Measurements from ENCODE around the gene FAM167B.

The FAM167B gene

DNA sequence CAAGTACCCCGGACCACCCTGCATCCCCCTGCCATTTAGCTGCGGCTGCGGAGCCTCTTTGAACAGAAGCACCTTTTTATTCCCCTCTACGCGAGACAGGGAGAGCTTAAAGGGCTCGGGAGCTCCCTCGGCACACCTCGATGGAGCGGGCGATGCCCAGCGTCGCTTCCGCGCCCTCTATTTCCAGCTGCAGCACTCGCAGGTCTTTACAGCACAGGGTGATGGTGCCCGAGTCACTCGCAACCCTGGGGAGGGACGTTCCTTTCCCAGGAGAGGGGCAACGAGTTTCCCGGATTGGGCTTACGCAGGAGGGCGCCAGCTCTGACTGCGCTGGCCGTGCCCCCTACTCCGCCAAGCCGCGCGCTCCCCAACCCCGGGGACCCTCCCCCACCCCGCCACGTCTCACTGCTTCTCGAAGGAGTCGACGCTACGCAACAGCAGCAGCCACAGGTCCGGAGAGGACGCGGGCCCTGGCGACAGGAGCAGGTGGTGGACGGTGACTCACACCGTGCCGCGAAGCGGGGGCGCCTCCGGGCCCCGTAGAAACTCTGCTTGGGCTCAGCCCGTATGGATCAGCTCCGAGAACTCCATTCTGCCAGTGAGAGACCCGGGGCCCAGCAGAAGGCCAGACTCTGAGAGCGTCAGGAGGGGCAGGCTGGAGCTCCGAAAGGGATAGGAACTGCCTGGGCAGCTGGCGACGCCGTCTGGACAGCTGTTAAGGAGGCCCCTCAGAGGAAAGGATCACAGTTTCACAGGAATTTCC is 5.8 kb upstream of the FAM167B start:
- peak overlapping the region; percentile 91 for H2BK5ac ChIP-seq (ENCODE audit: low read length)
- H2BK120ac ChIP-seq (ENCODE audit: low read depth, low read length): peak overlapping the region; percentile 91
- no peak overlapping the region for H2BK12ac ChIP-seq (ENCODE audit: low read length)
- H3K9me3 ChIP-seq (replicated peaks in 1 of 2; ENCODE audit: control insufficient read depth in 2 of 2, insufficient read depth in 1 of 2, low read depth in 1 of 2, low read length in 2 of 2): no peaks in the 10 kb centered on the region
- peaks cover 3% of the 10 kb centered on the region for H3K79me1 ChIP-seq (ENCODE audit: low read depth, low read length)
- peak overlapping the region; percentile 99 for H3K4me2 ChIP-seq (ENCODE audit: insufficient read depth, low read length, poor library complexity, severe bottlenecking)
- H3K4ac ChIP-seq (ENCODE audit: low read length): peak overlapping the region; percentile 37
- H3K27ac ChIP-seq (replicated peaks; ENCODE audit: low read length): peak overlapping the region; percentile 96
- H3K4me3 ChIP-seq (ENCODE audit: low read length in 2 of 2): peak overlapping the region; percentile 46 to 95
- peaks cover 0 to under 1% of the 10 kb centered on the region in 2 donors for H3K36me3 ChIP-seq (replicated peaks in 1 of 2; ENCODE audit: control insufficient read depth in 2 of 2, insufficient read depth in 2 of 2, low read length in 2 of 2)
- peak overlapping the region; percentile 99 for H3K18ac ChIP-seq (ENCODE audit: low read length)
- H4K8ac ChIP-seq (ENCODE audit: low read depth, low read length): peak overlapping the region; percentile 70
- DNase-seq (ENCODE audit: low spot score): peak; percentile 61
- H4K91ac ChIP-seq (ENCODE audit: low read depth, low read length, poor library complexity): peak overlapping the region; percentile 79
- H3K4me1 ChIP-seq (ENCODE audit: control insufficient read depth in 2 of 2, insufficient read depth in 1 of 2, low read depth in 1 of 2, low read length in 2 of 2): peaks cover 3 to 7% of the 10 kb centered on the region in 2 donors
- H2BK15ac ChIP-seq (ENCODE audit: low read length): peak overlapping the region; percentile 99
- peak overlapping the region; percentile 97 for H3K14ac ChIP-seq (ENCODE audit: low read length)
- peak overlapping the region; percentile 85 for H2AK5ac ChIP-seq (ENCODE audit: low read depth, low read length)
- H2AFZ ChIP-seq (ENCODE audit: low read length): peak overlapping the region; percentile 95
- H3K23ac ChIP-seq (ENCODE audit: low read depth, low read length, poor library complexity): peak overlapping the region; percentile 73
- no peaks in the 10 kb centered on the region for H3K27me3 ChIP-seq (ENCODE audit: control insufficient read depth in 3 of 3, insufficient read depth in 3 of 3, low read depth in 1 of 3, low read length in 3 of 3)
- peak overlapping the region; percentile 90 for H3K9ac ChIP-seq (ENCODE audit: low read depth, low read length, poor library complexity)
- WGBS, 2 donors (ENCODE audit: extremely low coverage in 2 of 2, insufficient read length in 2 of 2, insufficient replicate concordance in 1 of 2): no CpG with 5 or more reads among the region's 55 CpGs

DNA sequence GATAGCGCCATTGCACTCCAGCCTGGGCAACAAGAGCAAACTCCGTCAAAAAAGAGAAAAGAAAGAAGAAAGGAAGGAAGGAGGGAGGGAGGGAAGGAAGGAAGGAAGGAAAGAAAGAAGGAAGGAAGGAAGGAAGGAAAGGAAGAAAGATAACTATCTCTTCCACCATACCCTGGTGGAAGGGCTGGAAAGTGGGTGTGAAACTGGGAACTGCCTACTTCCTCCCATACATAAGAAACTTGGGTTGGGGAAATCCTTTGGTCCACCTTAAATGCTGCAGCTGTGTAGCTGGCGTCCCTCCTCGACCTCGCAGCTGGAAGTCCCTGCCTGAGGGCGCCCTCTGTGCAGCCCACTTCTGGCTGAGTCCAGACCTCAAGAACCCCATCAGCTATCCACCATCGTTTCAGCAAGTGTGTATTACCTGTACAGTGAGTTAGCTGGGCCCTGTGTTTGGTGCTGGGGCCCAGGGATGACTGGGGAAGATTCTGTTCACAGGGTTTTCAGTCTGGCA is 4.6 kb upstream of the FAM167B start:
- Histone ChIP-seq H3K4ac (ENCODE audit: low read length) (no peak overlapping the region), H3K27ac (replicated peaks; ENCODE audit: low read length) (no peak overlapping the region), H3K27me3 (ENCODE audit: control insufficient read depth in 3 of 3, insufficient read depth in 3 of 3, low read depth in 1 of 3, low read length in 3 of 3) (no peaks in the 10 kb centered on the region), H3K4me3 (ENCODE audit: low read length in 2 of 2) (no peak overlapping the region), H2AK5ac (ENCODE audit: low read depth, low read length) (peak overlapping the region; percentile 8), H3K4me1 (ENCODE audit: control insufficient read depth in 2 of 2, insufficient read depth in 1 of 2, low read depth in 1 of 2, low read length in 2 of 2) (peaks cover 3 to 7% of the 10 kb centered on the region in 2 donors), H3K4me2 (ENCODE audit: insufficient read depth, low read length, poor library complexity, severe bottlenecking) (peak overlapping the region; percentile 37), H2BK12ac (ENCODE audit: low read length) (no peak overlapping the region), H3K23ac (ENCODE audit: low read depth, low read length, poor library complexity) (no peak overlapping the region), H4K91ac (ENCODE audit: low read depth, low read length, poor library complexity) (no peak overlapping the region), H3K79me1 (ENCODE audit: low read depth, low read length) (peaks cover 3% of the 10 kb centered on the region), H3K18ac (ENCODE audit: low read length) (no peak overlapping the region), H4K8ac (ENCODE audit: low read depth, low read length) (no peak overlapping the region), H2AFZ (ENCODE audit: low read length) (peak overlapping the region; percentile 93), H3K9me3 (replicated peaks in 1 of 2; ENCODE audit: control insufficient read depth in 2 of 2, insufficient read depth in 1 of 2, low read depth in 1 of 2, low read length in 2 of 2) (no peaks in the 10 kb centered on the region), H2BK15ac (ENCODE audit: low read length) (no peak overlapping the region), H2BK120ac (ENCODE audit: low read depth, low read length) (no peak overlapping the region), H3K9ac (ENCODE audit: low read depth, low read length, poor library complexity) (no peak overlapping the region), H3K36me3 (replicated peaks in 1 of 2; ENCODE audit: control insufficient read depth in 2 of 2, insufficient read depth in 2 of 2, low read length in 2 of 2) (no peaks in the 10 kb centered on the region), H3K14ac (ENCODE audit: low read length) (no peak overlapping the region), H2BK5ac (ENCODE audit: low read length) (no peak overlapping the region)
- WGBS, 2 donors (ENCODE audit: extremely low coverage in 2 of 2, insufficient read length in 2 of 2, insufficient replicate concordance in 1 of 2): no CpG with 5 or more reads among the region's 7 CpGs
- DNase-seq (ENCODE audit: low spot score): no peak

DNA sequence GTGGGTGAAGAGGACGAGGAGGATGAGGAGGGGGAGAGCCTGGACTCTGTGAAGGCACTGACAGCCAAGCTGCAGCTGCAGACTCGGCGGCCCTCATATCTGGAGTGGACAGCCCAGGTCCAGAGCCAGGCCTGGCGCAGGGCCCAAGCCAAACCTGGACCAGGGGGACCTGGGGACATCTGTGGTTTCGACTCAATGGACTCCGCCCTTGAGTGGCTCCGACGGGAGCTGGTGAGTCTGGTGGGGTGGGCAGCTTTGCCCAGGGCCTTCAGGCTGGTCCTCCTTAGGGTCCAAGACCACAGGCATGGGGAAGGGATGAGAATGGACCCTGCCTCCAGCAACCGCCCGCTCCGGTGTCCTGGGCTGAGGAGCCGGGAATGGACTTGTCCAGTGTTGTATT is 430 bp downstream of the FAM167B start:
- Histone ChIP-seq H3K9ac (ENCODE audit: low read depth, low read length, poor library complexity) (no peak overlapping the region), H3K14ac (ENCODE audit: low read length) (no peak overlapping the region), H3K4me2 (ENCODE audit: insufficient read depth, low read length, poor library complexity, severe bottlenecking) (no peak overlapping the region), H3K27ac (replicated peaks; ENCODE audit: low read length) (no peak overlapping the region), H3K27me3 (ENCODE audit: control insufficient read depth in 3 of 3, insufficient read depth in 3 of 3, low read depth in 1 of 3, low read length in 3 of 3) (no peaks in the 10 kb centered on the region), H2BK15ac (ENCODE audit: low read length) (no peak overlapping the region), H3K23ac (ENCODE audit: low read depth, low read length, poor library complexity) (no peak overlapping the region), H3K79me1 (ENCODE audit: low read depth, low read length) (no peaks in the 10 kb centered on the region), H2AK5ac (ENCODE audit: low read depth, low read length) (peak overlapping the region; percentile 34), H3K36me3 (replicated peaks in 1 of 2; ENCODE audit: control insufficient read depth in 2 of 2, insufficient read depth in 2 of 2, low read length in 2 of 2) (no peaks in the 10 kb centered on the region), H2BK120ac (ENCODE audit: low read depth, low read length) (no peak overlapping the region), H4K8ac (ENCODE audit: low read depth, low read length) (no peak overlapping the region), H2BK12ac (ENCODE audit: low read length) (no peak overlapping the region), H3K4ac (ENCODE audit: low read length) (no peak overlapping the region), H3K9me3 (replicated peaks in 1 of 2; ENCODE audit: control insufficient read depth in 2 of 2, insufficient read depth in 1 of 2, low read depth in 1 of 2, low read length in 2 of 2) (no peaks in the 10 kb centered on the region), H3K4me1 (ENCODE audit: control insufficient read depth in 2 of 2, insufficient read depth in 1 of 2, low read depth in 1 of 2, low read length in 2 of 2) (peaks cover 12 to 23% of the 10 kb centered on the region in 2 donors), H4K91ac (ENCODE audit: low read depth, low read length, poor library complexity) (no peak overlapping the region), H2BK5ac (ENCODE audit: low read length) (no peak overlapping the region), H3K18ac (ENCODE audit: low read length) (no peak overlapping the region), H2AFZ (ENCODE audit: low read length) (peak overlapping the region; percentile 84), H3K4me3 (ENCODE audit: low read length in 2 of 2) (no peak overlapping the region)
- WGBS, 2 donors (ENCODE audit: extremely low coverage in 2 of 2, insufficient read length in 2 of 2, insufficient replicate concordance in 1 of 2): no CpG with 5 or more reads among the region's 12 CpGs
- DNase-seq (ENCODE audit: low spot score): no peak

All from neuronal stem cell (in vitro differentiated cells).